ENCODE results near the gene PBX4. TPM values are rescaled to one million over a fixed set of nuclear protein-coding genes. Genes with fewer than 3 reads are reported as not detected.

Gene PBX4
- total and polyA plus RNA-seq, 2 of the 8 experiments (the other 6 are each of a cell fraction or from before 2014, with no cell fraction given) = 3.4 to 3.8 TPM

- no peak overlapping the region for H2BK20ac ChIP-seq (ENCODE audit: low read length)
- H2AK5ac ChIP-seq (ENCODE audit: low read depth, low read length) = no peak overlapping the region
- no peak overlapping the region for H3K23ac ChIP-seq (ENCODE audit: insufficient read length)
- peaks cover 0 to 18% of the 10 kb centered on the region in 2 experiments; a peak in 2 of 4 replicates for H3K79me2 ChIP-seq (ENCODE audit: control insufficient read depth in 1 of 2, insufficient read depth in 2 of 2, low read length in 2 of 2)
- no peak overlapping the region for H2BK120ac ChIP-seq (replicated peaks; ENCODE audit: low read depth, low read length)
- H3K4me3 ChIP-seq (ENCODE audit: extremely low read depth in 1 of 4, insufficient read depth in 2 of 4, low read depth in 3 of 4, low read length in 4 of 4) = no peak overlapping the region
- 84% methylated on average over 9 of the region's 9 CpGs; no CpG with 5 or more reads in 1 of the 2 experiments for WGBS, 2 experiments (ENCODE audit: extremely low coverage in 1 of 2, insufficient coverage in 1 of 2, insufficient read length in 1 of 2, insufficient replicate concordance in 2 of 2, low coverage in 1 of 2, low lambda C conversion rate in 2 of 2, missing lambda C conversion rate in 1 of 2)
- FAIRE-seq = no peak
- H2AFZ ChIP-seq (ENCODE audit: low read length) = no peak overlapping the region
- no peak overlapping the region for H3K56ac ChIP-seq (replicated peaks; ENCODE audit: insufficient read length, low read depth, low read length)
- H2BK12ac ChIP-seq (ENCODE audit: low read depth, low read length) = no peak overlapping the region
- H3K27ac ChIP-seq (ENCODE audit: low read depth, low read length) = no peak overlapping the region
- no peaks in the 10 kb centered on the region for H3K9me3 ChIP-seq (ENCODE audit: insufficient read depth in 2 of 2, low read depth in 1 of 2, low read length in 1 of 2)
- H3K4me2 ChIP-seq (ENCODE audit: insufficient read depth in 1 of 2, low read depth in 2 of 2, low read length in 2 of 2) = no peak overlapping the region
- H3K36me3 ChIP-seq (ENCODE audit: control insufficient read depth in 2 of 4, insufficient read depth in 4 of 4, low read length in 3 of 4) = peaks cover 0 to 29% (median 10%) of the 10 kb centered on the region in 4 experiments; a peak in 6 of 8 replicates
- H4K5ac ChIP-seq (ENCODE audit: insufficient read length, low read depth, low read length) = no peak overlapping the region
- peaks cover 12% of the 10 kb centered on the region for H3K79me1 ChIP-seq (ENCODE audit: low read depth, low read length)
- H3K4me1 ChIP-seq (replicated peaks in 1 of 4; ENCODE audit: control insufficient read depth in 3 of 4, insufficient read depth in 4 of 4, low read length in 3 of 4) = peaks cover 0 to 3% (median 3%) of the 10 kb centered on the region in 4 experiments; a peak in 3 of 7 replicates
- no peak overlapping the region for H4K8ac ChIP-seq (ENCODE audit: extremely low read depth, insufficient read depth, low read length)
- H3K4ac ChIP-seq (replicated peaks; ENCODE audit: insufficient read length, low read depth, low read length) = no peak overlapping the region
- H3K14ac ChIP-seq (ENCODE audit: insufficient read length) = no peak overlapping the region
- H4K91ac ChIP-seq (replicated peaks; ENCODE audit: insufficient read length, low read length) = no peak overlapping the region
- no peaks in the 10 kb centered on the region for H3K27me3 ChIP-seq (replicated peaks in 1 of 4; ENCODE audit: control insufficient read depth in 3 of 4, extremely low read depth in 1 of 4, insufficient read depth in 3 of 4, low read length in 3 of 4)
- peaks cover 9 to 26% of the 10 kb centered on the region in 2 experiments for H4K20me1 ChIP-seq (replicated peaks in 1 of 2; ENCODE audit: control insufficient read depth in 1 of 2, insufficient read depth in 2 of 2, low read length in 2 of 2)
- CTCF ChIA-PET (ENCODE audit: partially characterized antibody) = interaction anchor here (1.0 to 6.7 kb wide), 4 partner anchors 14 to 68 kb away, joined by 3 to 181 read pairs (median 4); no protein-coding TSS in a partner anchor
- POLR2A ChIA-PET (ENCODE audit: partially characterized antibody) = interaction anchor here (0.8 to 1.8 kb wide), 3 partner anchors 11 to 27 kb away, joined by 3 to 9 read pairs (median 6); partner anchors contain the start of genes NDUFA13 and TSSK6
- no peak for DNase-seq (ENCODE audit: low read depth in 1 of 2, low spot score in 2 of 2)
- H2BK15ac ChIP-seq (ENCODE audit: low read length) = no peak overlapping the region
- H3K18ac ChIP-seq (ENCODE audit: extremely low read depth, low read length) = no peak overlapping the region
- H2BK5ac ChIP-seq (ENCODE audit: low read depth, low read length) = no peak overlapping the region
- no peaks in the 10 kb centered on the region for H3K23me2 ChIP-seq (ENCODE audit: low read depth, low read length)
- no peak overlapping the region for H3K9ac ChIP-seq (replicated peaks in 1 of 4; ENCODE audit: extremely low read depth in 1 of 4, low read depth in 3 of 4, low read length in 3 of 4)
- TF ChIP-seq CEBPB (IDR thresholded peaks at IDR 0.05; ENCODE audit: low read depth, low read length) = no peak
- no peak for TF ChIP-seq RAD21 (IDR thresholded peaks at IDR 0.05 in 1 of 2, conservative IDR thresholded peaks at IDR 0.05 in 1 of 2; ENCODE audit: low read depth in 2 of 2, low read length in 2 of 2)
- TF ChIP-seq CHD2 (IDR thresholded peaks at IDR 0.05; ENCODE audit: low read length) = no peak
- TF ChIP-seq RBBP5 (IDR thresholded peaks at IDR 0.05; ENCODE audit: borderline replicate concordance, low read depth, low read length) = no peak
- TF ChIP-seq EP300 (IDR thresholded peaks at IDR 0.05; ENCODE audit: borderline replicate concordance in 1 of 2, low read depth in 2 of 2, low read length in 2 of 2) = no peak
- TF ChIP-seq, protein P1, sequence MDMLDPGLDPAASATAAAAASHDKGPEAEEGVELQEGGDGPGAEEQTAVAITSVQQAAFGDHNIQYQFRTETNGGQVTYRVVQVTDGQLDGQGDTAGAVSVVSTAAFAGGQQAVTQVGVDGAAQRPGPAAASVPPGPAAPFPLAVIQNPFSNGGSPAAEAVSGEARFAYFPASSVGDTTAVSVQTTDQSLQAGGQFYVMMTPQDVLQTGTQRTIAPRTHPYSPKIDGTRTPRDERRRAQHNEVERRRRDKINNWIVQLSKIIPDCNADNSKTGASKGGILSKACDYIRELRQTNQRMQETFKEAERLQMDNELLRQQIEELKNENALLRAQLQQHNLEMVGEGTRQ (IDR thresholded peaks at IDR 0.05; ENCODE audit: low read length) = no peak
- no peak for TF ChIP-seq KDM4A (IDR thresholded peaks at IDR 0.05; ENCODE audit: low read depth, low read length, severe bottlenecking)
- TF ChIP-seq GABPA (IDR thresholded peaks at IDR 0.05; ENCODE audit: borderline replicate concordance, insufficient read depth, low read length) = no peak
- no peak for TF ChIP-seq MAFK (IDR thresholded peaks at IDR 0.05; ENCODE audit: low read depth, low read length)
- no peak for TF ChIP-seq SAP30 (IDR thresholded peaks at IDR 0.05; ENCODE audit: insufficient read depth, insufficient replicate concordance, low read length)
- no peak for TF ChIP-seq TAF1 (IDR thresholded peaks at IDR 0.05; ENCODE audit: low read depth, low read length)
- no peak for TF ChIP-seq JUN (IDR thresholded peaks at IDR 0.05; ENCODE audit: low read depth, low read length)
- TF ChIP-seq SP4 (IDR thresholded peaks at IDR 0.05; ENCODE audit: low read length) = no peak
Observed at GRCh38 chr19:19527371-19527656, 91.2 kb downstream of the PBX4 start.
